Vagina (tissue), 2 donors: ENCODE measurements around the gene KRTAP5-9. TPM values are rescaled to one million over a fixed set of nuclear protein-coding genes. Genes with fewer than 3 reads are reported as not detected.
"Not testable (repeated sequence)": the region's sequence is repeated elsewhere in the genome, so short reads cannot be mapped to it uniquely, and the experiment has no call there.

Experiments used
- DNase-seq, 2 donors: peaks; one replicate each; pipeline ENCODE4 v3.0.0-alpha.2; 2017; ENCODE audit errors: extremely low spot score in 2 of 2
- H3K27ac ChIP-seq: fragments of 200-600 bp; sonication (generic); one replicate; pipeline ENCODE4 v1.5.1; 2019
- H3K27me3 ChIP-seq: fragments of 200-600 bp; sonication (generic); one replicate; pipeline ENCODE4 v1.5.1; 2019
- H3K36me3 ChIP-seq, 2 donors: fragments of 200-600 bp; sonication (generic); one replicate each; pipeline ENCODE4 v1.5.1; 2017 to 2019
- H3K4me1 ChIP-seq: fragments of 200-600 bp; sonication (generic); one replicate; pipeline ENCODE4 v1.5.1; 2019
- H3K4me3 ChIP-seq, 2 donors: fragments of 200-600 bp; sonication (generic); 1 replicate in 1 of 2; 2 replicates in 1 of 2; pipeline ENCODE4 v1.5.1; 2016 to 2019
- H3K9me3 ChIP-seq: fragments of 200-600 bp; sonication (generic); one replicate; pipeline ENCODE4 v1.5.1; 2019
- POLR2A ChIP-seq, 2 donors: fragments of 450-650 bp; IDR thresholded peaks; one replicate each; pipeline ENCODE4 v1.6.1; 2017; ENCODE audit warnings: antibody characterized with exemption in 2 of 2, mild to moderate bottlenecking in 2 of 2, moderate library complexity in 2 of 2
- POLR2AphosphoS5 ChIP-seq, 2 donors: sonication (generic); formaldehyde crosslinking; IDR thresholded peaks; one replicate each; pipeline ENCODE4 v1.9.0; 2017; ENCODE audit warnings: antibody characterized with exemption in 2 of 2, mild to moderate bottlenecking in 2 of 2, low read depth in 1 of 2; ENCODE audit not compliant: insufficient read depth in 1 of 2
- intact Hi-C: fragments of 100-400 bp; cut with DNase I; formaldehyde crosslinking; loops from one replicate; pipeline ENCODE4 v1.15.1; 2023
- total RNA-seq: library from RNA; depleted of rRNA; stranded (reverse); fragments of >200 nt; gene quantifications from one replicate; pipeline ENCODE4 v1.2.3, GENCODE V29; 2016
- TF ChIP-seq, protein P1 (sequence below), 3 experiments: fragments of 450-650 bp in 2 of 3; fragments of 200-600 bp in 1 of 3; sonication (generic) in 1 of 3; IDR thresholded peaks; one replicate each; pipeline ENCODE4 v1.5.1; 2017 to 2019; ENCODE audit warnings: antibody characterized with exemption in 3 of 3, mild to moderate bottlenecking in 2 of 3, moderate library complexity in 2 of 3

KRTAP5-9 gene
- total RNA-seq, 1 donor from 2014 or later: not detected

DNA sequence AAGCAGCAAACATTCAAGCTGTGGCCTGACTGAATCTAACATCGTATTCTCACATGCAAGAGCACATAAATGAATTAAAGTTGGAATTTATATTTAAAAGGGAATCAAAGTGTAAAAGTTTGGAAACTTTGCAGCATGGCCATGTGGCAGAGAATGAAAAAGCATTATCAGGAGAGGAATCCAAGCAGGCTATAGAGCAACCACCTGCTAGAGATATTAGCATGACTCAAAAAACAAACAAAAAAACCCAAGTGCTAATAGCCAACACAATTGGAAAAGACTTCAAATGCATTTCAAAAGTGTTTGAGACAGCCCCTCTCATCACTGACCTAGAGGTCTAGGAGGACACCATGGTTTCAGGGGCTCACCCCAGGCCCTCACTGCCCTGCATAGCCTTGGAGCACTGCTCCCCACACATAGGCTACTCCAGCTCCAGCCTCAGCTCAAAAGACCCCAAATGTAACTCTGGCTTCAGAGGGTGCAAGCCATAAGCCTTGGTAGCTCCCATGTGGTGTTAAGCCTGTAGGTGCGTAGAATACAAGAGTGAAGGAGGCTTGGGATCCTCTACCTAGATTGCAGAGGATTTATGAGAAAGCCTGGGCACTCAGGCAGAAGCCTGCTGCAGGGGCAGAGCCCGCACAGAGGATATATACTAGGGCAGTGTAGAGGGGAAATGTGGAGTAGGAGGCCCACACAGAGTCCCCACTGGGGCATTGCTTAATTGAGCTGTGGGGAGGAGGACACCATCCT, 22.9 kb upstream of the KRTAP5-9 start:
- Histone ChIP-seq H3K4me1 (no peaks in the 10 kb centered on the region), H3K9me3 (no peaks in the 10 kb centered on the region), H3K27ac (no peak overlapping the region), H3K4me3 (no peak overlapping the region), H3K36me3 (no peaks in the 10 kb centered on the region), H3K27me3 (no peaks in the 10 kb centered on the region)
- no peak for TF ChIP-seq POLR2AphosphoS5 (IDR thresholded peaks at IDR 0.05; ENCODE audit: insufficient read depth in 1 of 2, low read depth in 1 of 2)
- TF ChIP-seq, protein P1, sequence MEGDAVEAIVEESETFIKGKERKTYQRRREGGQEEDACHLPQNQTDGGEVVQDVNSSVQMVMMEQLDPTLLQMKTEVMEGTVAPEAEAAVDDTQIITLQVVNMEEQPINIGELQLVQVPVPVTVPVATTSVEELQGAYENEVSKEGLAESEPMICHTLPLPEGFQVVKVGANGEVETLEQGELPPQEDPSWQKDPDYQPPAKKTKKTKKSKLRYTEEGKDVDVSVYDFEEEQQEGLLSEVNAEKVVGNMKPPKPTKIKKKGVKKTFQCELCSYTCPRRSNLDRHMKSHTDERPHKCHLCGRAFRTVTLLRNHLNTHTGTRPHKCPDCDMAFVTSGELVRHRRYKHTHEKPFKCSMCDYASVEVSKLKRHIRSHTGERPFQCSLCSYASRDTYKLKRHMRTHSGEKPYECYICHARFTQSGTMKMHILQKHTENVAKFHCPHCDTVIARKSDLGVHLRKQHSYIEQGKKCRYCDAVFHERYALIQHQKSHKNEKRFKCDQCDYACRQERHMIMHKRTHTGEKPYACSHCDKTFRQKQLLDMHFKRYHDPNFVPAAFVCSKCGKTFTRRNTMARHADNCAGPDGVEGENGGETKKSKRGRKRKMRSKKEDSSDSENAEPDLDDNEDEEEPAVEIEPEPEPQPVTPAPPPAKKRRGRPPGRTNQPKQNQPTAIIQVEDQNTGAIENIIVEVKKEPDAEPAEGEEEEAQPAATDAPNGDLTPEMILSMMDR (IDR thresholded peaks at IDR 0.05): no peak
- no peak for TF ChIP-seq POLR2A (IDR thresholded peaks at IDR 0.05)
- intact Hi-C loops: no loop called here
- no peak for DNase-seq

DNA sequence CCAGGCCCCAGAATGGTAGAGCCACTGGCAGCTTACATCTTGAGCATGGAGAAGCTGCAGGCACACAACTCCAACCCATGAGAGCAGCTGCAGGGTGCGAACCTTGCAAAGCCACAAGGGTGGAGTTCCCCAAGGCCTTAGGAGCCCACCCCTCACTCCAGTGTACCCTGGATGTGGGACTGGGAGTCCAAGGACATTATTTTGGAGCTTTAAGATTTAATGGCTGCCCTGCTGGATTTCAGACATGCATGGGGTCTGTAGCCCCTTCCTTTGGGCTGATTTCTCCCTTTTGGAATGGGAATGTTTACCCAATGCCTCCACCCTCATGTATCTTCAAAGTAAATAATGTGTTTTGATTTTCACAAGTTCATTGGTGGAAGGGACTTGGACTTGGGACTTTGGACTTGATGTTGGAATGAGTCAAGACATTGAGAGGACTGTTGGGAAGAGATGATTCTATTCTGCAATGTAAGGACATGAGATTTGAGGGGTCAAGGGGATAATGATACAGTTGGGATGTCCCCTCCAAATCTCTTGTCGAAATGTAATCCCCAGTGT, 22.2 kb upstream of the KRTAP5-9 start:
- H3K4me3 ChIP-seq: no peak overlapping the region
- H3K4me1 ChIP-seq: no peaks in the 10 kb centered on the region
- H3K27me3 ChIP-seq: no peaks in the 10 kb centered on the region
- no peak for DNase-seq
- intact Hi-C loops: no loop called here
- H3K36me3 ChIP-seq: no peaks in the 10 kb centered on the region
- H3K9me3 ChIP-seq: no peaks in the 10 kb centered on the region
- H3K27ac ChIP-seq: no peak overlapping the region
- TF ChIP-seq POLR2A (IDR thresholded peaks at IDR 0.05): no peak
- no peak for TF ChIP-seq POLR2AphosphoS5 (IDR thresholded peaks at IDR 0.05; ENCODE audit: insufficient read depth in 1 of 2, low read depth in 1 of 2)
- TF ChIP-seq, protein P1 (IDR thresholded peaks at IDR 0.05): no peak

DNA sequence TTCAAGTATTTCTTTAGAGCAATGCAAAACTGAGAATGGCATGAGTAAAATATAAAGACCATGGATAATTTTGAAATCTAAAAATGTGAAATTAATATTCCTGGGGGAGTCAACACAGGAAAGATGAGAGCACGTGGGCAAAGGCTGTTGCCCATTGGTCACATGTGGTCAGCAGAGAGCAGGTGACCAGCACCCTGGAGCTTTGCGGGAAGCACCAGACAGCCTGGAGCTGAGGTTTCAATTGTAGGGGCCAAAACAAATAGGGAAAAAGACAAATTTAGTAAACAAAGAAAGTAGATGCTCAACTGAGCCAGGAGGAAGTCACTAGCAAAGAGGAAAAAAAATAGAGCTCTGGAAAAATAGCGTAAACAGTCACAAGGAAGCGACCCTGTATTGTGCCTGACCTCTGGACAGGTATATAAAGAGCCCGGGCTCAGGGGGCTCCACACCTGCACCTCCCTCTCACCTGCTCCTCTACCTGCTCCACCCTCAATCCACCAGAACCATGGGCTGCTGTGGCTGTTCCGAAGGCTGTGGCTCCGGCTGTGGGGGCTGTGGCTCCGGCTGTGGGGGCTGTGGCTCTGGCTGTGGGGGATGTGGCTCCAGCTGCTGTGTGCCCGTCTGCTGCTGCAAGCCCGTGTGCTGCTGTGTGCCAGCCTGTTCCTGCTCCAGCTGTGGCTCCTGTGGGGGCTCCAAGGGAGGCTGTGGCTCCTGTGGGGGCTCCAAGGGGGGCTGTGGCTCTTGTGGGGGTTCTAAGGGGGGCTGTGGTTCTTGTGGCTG, 21.2 kb upstream of the KRTAP5-9 start, which contains the start of gene KRTAP5-7:
TSS of gene KRTAP5-7 (plus strand) at position 472 of the 780 bp plus-strand sequence. CDS start at position 506, 34 bp downstream.
- H3K9me3 ChIP-seq, H3K36me3 ChIP-seq, DNase-seq, intact Hi-C loops, H3K27ac ChIP-seq, H3K27me3 ChIP-seq, H3K4me1 ChIP-seq, H3K4me3 ChIP-seq: not testable (repeated sequence)

DNA sequence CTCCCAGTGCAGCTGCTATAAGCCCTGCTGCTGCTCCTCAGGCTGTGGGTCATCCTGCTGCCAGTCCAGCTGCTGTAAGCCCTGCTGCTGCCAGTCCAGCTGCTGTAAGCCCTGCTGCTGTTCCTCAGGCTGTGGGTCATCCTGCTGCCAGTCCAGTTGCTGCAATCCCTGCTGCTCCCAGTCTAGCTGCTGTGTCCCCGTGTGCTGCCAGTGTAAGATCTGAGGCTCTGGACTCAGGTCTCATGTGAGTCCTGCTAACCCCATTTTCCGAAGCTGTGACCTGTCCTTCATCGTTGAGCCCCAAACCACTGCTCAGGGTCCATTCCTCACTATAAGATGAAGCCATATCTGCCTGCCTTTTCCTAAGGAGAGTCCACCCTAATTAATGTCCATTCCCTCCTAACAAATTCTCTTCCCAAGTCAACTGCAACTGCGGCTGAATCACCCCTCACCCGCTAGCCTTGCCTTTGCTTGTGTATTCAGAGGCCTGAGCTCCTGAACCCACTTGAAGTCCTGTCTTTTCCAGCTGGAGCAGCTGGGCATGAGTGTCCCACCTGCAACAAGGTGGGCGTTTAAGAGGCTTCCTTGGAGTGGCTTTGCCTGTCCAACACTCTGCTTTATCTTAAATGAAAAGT, 20.5 kb upstream of the KRTAP5-9 start:
- TF ChIP-seq, protein P1 (IDR thresholded peaks at IDR 0.05): no peak
- TF ChIP-seq POLR2AphosphoS5 (IDR thresholded peaks at IDR 0.05; ENCODE audit: insufficient read depth in 1 of 2, low read depth in 1 of 2): no peak
- TF ChIP-seq POLR2A (IDR thresholded peaks at IDR 0.05): no peak
- intact Hi-C loops: no loop called here
- H3K9me3 ChIP-seq: no peaks in the 10 kb centered on the region
- no peaks in the 10 kb centered on the region for H3K4me1 ChIP-seq
- no peak for DNase-seq
- H3K4me3 ChIP-seq: no peak overlapping the region
- H3K27ac ChIP-seq: no peak overlapping the region
- H3K36me3 ChIP-seq: no peaks in the 10 kb centered on the region
- H3K27me3 ChIP-seq: no peaks in the 10 kb centered on the region

DNA sequence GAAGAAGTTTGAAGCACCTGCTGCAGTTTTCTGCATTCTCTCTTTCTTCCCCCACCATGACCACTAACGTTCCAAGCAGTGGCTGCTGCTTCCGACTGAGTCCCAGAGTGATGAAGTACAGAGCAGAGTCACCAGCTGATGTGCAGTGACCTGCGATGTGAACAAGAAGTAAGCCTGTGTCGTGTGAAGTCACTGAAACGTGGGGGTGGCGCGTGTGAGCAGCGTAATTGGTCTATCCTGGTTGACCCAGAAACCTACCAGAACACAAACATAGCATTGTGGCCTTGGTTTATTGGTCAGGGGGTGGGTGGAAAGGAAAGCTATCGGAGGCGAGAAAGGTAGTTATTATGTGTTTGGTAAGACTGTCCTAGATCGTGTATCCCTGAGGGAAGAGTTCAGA, 17.6 kb upstream of the KRTAP5-9 start:
- H3K9me3 ChIP-seq: no peaks in the 10 kb centered on the region
- intact Hi-C loops: no loop called here
- no peaks in the 10 kb centered on the region for H3K36me3 ChIP-seq
- no peaks in the 10 kb centered on the region for H3K27me3 ChIP-seq
- no peak overlapping the region for H3K27ac ChIP-seq
- no peak for DNase-seq
- TF ChIP-seq, protein P1 (IDR thresholded peaks at IDR 0.05): no peak
- TF ChIP-seq POLR2AphosphoS5 (IDR thresholded peaks at IDR 0.05; ENCODE audit: insufficient read depth in 1 of 2, low read depth in 1 of 2): no peak
- TF ChIP-seq POLR2A (IDR thresholded peaks at IDR 0.05): no peak
- no peaks in the 10 kb centered on the region for H3K4me1 ChIP-seq
- no peak overlapping the region for H3K4me3 ChIP-seq
